HCT116 (cell line): ENCODE data around the gene INPP4A.

Experiments
- CEBPB ChIP-seq: IDR thresholded peaks from 2 replicates; pipeline ENCODE4 v1.6.1; 2012; ENCODE audit warnings: low read depth
- EGR1 ChIP-seq: IDR thresholded peaks from 2 replicates; pipeline ENCODE4 v1.6.1; 2012; ENCODE audit warnings: low read depth
- ELF1 ChIP-seq: IDR thresholded peaks from 2 replicates; pipeline ENCODE4 v1.6.1; 2012; ENCODE audit warnings: low read depth, borderline replicate concordance
- FOSL1 ChIP-seq: IDR thresholded peaks from 2 replicates; pipeline ENCODE4 v1.6.1; 2012; ENCODE audit warnings: low read depth
- JUND ChIP-seq: IDR thresholded peaks from 2 replicates; pipeline ENCODE4 v1.6.1; 2012
- POLR2A ChIP-seq: IDR thresholded peaks from 2 replicates; pipeline ENCODE4 v1.7.0; 2011; ENCODE audit warnings: borderline replicate concordance; ENCODE audit not compliant: insufficient read depth, insufficient read length; ENCODE audit errors: extremely low read depth
- POLR2AphosphoS5 ChIP-seq: IDR thresholded peaks from 2 replicates; pipeline ENCODE4 v1.6.1; 2011; ENCODE audit warnings: mild to moderate bottlenecking, low read depth, low read length, moderate library complexity
- RAD21 ChIP-seq: IDR thresholded peaks from 2 replicates; pipeline ENCODE4 v1.6.1; 2012; ENCODE audit warnings: low read depth, mild to moderate bottlenecking
- REST ChIP-seq: IDR thresholded peaks from 2 replicates; pipeline ENCODE4 v1.6.1; 2012; ENCODE audit warnings: low read depth
- TCF7L2 ChIP-seq: IDR thresholded peaks from 2 replicates; pipeline ENCODE4 v1.7.0; 2011; ENCODE audit warnings: borderline replicate concordance, inconsistent platforms; ENCODE audit not compliant: insufficient read depth, insufficient read length; ENCODE audit errors: extremely low read depth
- ZBTB33 ChIP-seq: IDR thresholded peaks from 2 replicates; pipeline ENCODE4 v1.6.1; 2011; ENCODE audit warnings: mild to moderate bottlenecking, low read length, moderate library complexity; ENCODE audit not compliant: insufficient replicate concordance; ENCODE audit errors: extremely low read depth
- TF ChIP-seq, protein P1 (sequence below), 3 experiments: fragments of 200-600 bp in 1 of 3; sonication (generic) in 1 of 3; IDR thresholded peaks in 2 of 3; conservative IDR thresholded peaks in 1 of 3; 2 replicates each; pipeline ENCODE4 v1.5.1; 2012 to 2017; ENCODE audit warnings: low read depth in 2 of 3, low read length in 2 of 3, antibody characterized with exemption in 1 of 3, borderline replicate concordance in 1 of 3, control low read depth in 1 of 3, mild to moderate bottlenecking in 1 of 3, mixed read lengths in 1 of 3, mixed run types in 1 of 3, moderate library complexity in 1 of 3; ENCODE audit not compliant: insufficient read depth in 1 of 3

DNA sequence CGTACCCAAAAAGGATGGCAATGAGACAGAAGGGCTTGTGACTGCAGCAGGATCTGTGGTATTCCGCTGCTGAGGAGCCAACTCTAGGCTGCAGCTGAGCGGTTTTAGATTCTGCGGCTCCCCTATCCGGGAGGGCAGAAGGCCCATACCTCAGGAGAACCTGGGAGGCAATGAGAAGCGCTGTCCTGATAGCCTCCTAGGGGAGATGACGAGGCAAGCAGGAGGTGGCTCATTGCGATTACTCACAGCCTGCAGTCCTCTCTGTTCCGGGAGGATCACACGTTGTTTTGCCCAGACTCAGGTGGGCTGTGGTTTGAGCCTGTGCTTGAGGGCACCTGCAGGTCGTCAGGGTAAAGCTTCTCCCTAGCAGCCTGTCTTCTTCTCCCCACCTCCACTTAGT, 98.6 kb downstream of the INPP4A start:
- no peak for TF ChIP-seq POLR2AphosphoS5
- no peak for TF ChIP-seq EGR1
- TF ChIP-seq, protein P1, sequence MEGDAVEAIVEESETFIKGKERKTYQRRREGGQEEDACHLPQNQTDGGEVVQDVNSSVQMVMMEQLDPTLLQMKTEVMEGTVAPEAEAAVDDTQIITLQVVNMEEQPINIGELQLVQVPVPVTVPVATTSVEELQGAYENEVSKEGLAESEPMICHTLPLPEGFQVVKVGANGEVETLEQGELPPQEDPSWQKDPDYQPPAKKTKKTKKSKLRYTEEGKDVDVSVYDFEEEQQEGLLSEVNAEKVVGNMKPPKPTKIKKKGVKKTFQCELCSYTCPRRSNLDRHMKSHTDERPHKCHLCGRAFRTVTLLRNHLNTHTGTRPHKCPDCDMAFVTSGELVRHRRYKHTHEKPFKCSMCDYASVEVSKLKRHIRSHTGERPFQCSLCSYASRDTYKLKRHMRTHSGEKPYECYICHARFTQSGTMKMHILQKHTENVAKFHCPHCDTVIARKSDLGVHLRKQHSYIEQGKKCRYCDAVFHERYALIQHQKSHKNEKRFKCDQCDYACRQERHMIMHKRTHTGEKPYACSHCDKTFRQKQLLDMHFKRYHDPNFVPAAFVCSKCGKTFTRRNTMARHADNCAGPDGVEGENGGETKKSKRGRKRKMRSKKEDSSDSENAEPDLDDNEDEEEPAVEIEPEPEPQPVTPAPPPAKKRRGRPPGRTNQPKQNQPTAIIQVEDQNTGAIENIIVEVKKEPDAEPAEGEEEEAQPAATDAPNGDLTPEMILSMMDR (IDR thresholded peaks at IDR 0.05 in 2 of 3, conservative IDR thresholded peaks at IDR 0.05 in 1 of 3; ENCODE audit: borderline replicate concordance in 1 of 3, insufficient read depth in 1 of 3, low read depth in 2 of 3, low read length in 2 of 3) = no peak
- no peak for TF ChIP-seq POLR2A
- no peak for TF ChIP-seq JUND
- TF ChIP-seq CEBPB = no peak
- TF ChIP-seq TCF7L2 = no peak
- TF ChIP-seq ELF1 = no peak
- TF ChIP-seq RAD21 = no peak
- no peak for TF ChIP-seq ZBTB33
- TF ChIP-seq REST = no peak
- no peak for TF ChIP-seq FOSL1
